ENCODE measurements around the gene RER1.

The RER1 gene

DNA sequence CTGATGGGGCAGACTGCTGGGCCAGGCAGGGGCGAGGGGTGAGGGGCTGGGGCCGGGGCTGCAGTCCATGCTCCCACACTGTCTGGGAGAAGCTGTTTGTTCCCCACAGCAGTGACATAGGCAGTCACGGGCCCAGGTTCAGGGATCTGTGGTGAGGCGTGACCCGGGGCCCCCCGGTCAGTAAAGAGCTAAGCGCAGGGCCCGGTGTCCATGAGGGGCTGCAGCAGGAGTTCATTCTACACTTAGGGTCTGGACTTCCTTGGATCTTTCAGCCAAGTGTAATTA lies 16.3 kb downstream of the RER1 start:
- DNase-seq (ENCODE audit: low read depth): no peak

DNA sequence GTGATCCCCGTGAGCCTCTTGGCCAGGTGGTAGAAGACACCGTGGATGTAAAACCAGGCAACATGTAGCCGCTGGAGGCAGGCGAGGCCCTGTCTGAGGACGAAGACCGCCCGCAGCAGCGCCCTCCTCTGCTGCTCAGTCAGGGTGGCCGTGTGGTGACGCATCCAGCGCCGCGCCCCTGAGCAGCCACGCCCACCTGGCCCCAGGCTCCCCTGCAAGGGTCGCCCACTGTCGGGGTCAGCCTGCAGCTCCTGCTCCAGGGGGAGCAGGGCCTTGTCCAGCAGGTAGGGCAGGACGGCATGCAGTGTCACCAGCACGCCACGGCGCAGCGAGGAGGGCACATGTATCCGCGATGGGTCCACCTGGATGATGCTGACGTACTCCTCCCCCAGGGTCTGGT lies 16.8 kb downstream of the RER1 start:
- no peak for DNase-seq (ENCODE audit: low read depth)

DNA sequence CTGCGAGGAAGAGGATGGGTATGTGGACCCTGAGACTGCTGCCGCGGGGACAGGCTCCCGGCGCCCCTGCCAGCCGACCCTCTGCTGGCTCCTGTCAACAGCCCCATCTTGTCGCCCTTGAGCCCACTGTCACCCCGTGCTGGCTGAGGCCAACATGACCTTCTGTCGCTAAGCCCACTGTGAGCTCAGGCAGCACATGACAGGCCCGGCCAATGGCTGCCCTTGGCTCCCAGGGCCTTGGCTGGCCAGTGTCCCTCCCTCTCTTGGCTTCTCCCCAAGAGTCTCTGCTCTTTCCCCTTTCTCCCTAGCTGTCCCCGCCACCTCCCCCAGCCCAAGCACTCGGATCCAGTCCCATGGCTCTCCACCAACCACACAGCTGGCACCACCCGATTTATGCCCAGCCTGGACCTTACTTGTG lies 17.2 kb downstream of the RER1 start:
- no peak for DNase-seq (ENCODE audit: low read depth)

DNA sequence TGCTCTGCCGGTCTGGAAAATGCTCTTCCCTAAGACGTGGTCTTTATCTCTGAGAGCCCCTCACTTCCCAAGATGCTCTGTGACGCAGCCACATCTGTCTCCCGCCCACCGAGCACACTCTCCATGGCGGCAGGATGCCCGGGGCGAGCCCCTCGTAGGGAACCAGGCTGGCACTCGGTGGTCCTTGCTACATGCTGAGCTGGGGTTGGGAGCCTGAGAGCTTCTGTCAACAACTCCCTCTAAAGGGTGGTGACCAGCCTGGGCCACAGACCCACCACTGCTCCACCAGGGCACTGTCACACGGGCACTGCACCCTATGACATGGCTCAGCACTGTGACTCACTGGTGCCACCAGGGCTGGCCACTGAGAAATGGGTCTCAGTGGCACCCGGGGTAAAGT lies 18.1 kb downstream of the RER1 start:
- no peak for DNase-seq (ENCODE audit: low read depth)

DNA sequence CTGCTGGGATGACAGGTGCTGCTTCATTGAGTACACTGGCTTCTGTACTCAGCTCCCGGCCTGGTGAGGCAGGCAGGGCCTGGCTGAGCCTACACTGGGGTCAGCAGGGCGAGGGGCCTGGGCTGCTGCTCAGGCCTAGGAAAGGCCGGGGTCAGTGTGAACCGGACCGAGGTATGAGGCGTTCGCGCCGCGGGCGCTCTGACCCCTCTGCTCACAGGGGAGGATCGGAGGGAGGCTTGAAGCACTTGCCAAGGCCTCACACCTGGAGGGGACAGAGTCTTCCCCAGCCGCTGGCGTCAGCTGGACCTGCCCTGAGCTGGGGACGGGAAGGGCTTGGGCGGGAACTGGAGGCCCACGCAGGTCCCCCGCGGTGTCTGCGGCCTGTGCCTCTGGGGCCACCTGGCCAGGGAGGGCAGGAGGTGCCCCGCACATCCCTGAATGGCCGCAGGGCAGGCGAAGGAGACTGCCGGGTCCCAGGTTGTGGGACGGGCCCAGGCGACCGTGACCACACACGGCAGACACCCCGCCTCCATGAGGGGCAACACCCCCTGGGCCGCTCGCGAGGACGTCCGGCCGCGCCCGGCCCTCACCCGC lies 20.3 kb downstream of the RER1 start:
- DNase-seq (ENCODE audit: low read depth): no peak

DNA sequence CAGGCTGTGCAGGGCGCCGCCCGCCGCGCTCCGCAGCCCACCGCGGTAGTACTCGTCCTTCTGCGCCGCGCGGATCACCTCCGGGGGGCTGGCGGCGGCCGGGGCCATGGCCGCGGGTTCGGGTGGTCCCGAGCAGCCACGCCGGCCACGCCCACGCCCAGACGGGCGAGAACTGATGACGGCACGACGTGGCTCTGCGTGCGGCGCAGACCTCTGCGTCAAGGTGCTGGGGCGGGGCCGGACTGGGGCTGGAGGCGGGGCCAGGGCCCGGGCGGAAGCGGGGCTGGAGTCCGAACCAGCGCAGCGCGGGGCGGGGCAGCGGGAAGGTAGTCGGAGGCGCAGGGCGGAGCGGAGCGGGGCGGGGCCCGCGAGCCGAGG lies 20.7 kb downstream of the RER1 start, which contains the start of gene PEX10:
Gene PEX10 (minus strand): TSS at position 170 of the 378 bp plus-strand sequence. CDS start 62 bp downstream, at position 108.
- peak; percentile 99 for DNase-seq (ENCODE audit: low read depth)

DNA sequence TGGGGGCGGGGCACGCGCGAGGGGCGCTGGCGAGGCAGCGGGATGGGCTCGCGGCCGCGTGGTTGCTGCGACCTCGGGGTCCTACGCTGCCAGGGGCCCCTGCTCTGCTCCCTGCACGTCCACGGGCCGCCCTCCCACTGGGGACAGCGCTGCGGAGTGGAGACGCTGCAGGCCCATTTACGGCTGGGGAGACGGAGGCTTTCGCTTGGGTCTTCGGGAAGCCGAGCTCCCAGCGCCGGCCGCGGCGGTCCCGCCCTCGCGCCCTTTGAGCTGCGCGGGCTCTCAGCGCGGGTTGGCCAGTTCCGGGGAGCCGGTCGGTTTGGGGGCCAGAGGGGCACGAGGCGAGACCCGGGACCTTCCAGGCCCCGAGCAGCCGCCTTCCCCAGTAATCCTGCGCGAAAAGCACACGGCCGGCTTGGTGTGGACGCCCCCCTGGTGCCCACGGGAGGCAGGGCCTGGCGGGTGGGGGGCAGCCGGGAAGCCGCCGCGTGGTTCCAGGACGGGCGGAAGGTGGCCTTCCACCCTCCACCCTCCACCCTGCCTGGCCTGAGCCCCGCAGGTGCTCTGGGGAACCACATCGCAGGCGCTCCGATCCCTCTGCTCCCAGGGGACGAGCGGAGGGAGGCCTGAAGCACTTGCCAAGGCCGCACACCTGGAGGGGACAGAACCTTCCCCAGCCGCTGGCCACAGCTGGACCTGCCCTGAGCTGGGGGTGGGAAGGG lies 21.3 kb downstream of the RER1 start:
- DNase-seq (ENCODE audit: low read depth): no peak

DNA sequence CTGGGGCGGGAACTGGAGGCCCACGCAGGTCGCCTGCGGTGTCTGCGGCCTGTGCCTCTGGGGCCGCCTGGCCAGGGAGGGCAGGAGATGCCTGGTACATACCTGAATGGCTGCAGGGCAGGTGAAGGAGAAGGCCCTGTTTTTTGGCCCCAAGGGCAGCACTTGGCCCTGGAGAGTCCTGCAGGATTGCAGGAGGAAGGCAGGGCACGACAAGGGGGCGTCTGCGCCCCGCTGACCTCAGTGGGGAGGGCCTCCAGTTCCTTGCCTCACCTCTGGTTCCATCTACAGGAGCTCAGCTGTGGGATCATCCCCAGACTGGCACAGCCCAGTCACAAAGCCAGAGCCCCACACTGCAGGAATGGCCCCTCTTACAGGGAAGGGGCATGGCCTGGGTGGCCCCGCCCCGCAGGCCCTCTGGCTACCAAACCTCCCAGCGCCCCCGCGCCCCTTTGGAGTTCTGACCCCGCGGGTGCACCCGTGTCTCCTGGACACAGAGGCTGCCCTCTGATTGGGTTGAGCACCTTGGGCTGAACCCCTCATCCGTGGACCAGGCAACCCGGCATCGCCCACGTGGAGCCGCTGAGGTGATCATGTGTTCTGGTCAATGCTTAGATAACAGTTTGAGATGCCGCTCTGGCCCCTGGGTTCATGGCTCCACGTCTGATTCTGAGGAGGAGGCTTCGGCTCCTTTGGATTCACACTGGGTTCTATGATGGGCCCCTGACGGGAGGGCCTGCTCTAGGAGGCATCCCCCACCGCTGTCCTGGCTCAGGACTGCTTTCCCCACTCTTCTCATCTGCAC lies 22.1 kb downstream of the RER1 start:
- no peak for DNase-seq (ENCODE audit: low read depth)

DNA sequence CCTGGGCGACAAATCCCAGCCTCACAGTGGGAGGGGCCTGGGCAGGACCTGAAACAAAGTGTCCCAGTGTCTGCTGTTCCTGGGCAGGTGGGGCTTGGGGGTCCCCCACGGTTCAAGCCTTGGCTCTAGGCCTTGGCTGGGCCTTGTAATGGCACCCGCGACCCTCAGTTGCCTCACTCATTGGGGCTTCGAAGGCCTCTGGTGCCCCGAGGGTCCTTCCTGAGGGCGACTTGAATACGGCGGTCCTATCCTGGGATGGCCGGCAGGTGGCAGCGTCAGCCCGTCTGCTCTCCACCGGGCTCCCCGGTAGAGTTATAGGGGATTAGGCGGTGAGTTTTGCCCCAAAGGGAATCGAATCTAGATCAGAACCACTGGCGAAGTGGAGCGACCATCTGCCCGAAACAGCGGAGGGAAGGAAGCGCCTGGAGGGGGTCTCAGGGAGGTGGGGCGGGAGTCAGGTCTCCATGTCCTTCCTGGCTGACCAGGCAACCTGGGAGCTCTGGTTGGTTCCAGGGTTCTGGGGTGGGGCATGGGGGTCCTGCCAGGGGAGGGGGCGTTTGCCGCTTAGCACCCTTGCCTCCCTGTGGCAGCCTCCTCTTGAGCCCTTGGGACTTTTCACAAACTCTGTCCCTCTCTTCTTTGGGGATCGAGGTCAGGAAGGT lies 22.8 kb downstream of the RER1 start:
- peak; percentile 50 for DNase-seq (ENCODE audit: low read depth)

DNA sequence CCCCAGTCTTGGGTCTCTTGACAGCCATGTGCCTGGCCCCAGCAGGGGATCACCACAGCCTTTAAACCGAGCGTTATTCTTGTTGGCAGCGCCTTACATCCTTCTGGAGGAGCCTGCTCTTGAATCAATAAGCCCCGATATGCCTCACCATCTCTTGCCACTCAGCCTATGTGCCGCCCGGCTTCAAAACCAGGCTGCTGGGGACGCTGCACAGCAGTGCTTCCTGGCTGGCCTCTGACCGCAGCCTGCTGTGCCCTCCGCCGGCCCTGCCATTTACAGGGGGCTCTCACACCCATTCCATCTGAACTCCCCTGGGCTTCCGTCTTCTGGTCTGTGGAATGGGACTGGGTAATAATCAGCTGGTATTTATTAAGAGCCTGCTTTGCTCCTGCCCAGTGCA lies 23.7 kb downstream of the RER1 start:
- no peak for DNase-seq (ENCODE audit: low read depth)

DNA sequence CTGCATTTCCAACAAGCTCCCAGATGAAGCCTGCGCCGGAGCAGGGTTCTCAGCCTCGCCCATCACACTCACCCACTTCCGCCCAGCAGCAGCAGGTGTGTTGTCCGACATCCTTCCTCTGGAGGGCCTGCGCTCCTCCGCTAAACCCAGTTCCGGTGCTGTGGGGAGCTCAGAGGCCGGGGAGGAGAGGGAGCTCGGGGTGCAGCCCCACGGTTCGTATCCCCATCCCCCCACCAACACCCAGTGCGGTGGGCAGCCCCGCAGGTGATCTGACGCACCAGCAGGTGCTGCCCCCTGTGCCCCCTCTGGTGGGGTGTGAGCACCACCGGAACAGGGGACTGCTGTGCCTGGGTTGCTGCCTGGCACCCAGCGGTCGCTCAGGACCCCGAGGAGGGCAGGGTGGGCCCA lies 24.2 kb downstream of the RER1 start:
- DNase-seq (ENCODE audit: low read depth): no peak

DNA sequence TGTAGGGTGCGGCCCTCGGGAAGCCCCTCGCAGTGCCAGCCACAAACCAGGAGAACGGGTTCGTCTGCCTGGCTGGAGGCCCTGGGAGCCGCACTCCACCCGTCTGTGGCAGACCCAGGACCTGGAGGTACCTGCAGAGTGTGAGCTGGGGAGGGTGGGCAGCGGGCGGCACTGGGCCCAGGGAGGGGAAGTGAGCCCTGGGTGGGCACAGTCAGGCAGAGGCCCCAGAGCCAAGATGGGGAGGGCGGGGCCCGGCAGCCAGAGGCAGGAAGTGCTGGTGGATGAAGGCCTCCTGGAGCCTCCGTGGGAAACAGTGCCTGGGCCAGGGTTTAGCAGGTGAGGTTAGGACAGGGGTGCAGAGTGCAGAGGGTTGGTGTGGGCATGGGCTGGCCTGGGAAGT lies 24.8 kb downstream of the RER1 start:
- DNase-seq (ENCODE audit: low read depth): no peak

DNA sequence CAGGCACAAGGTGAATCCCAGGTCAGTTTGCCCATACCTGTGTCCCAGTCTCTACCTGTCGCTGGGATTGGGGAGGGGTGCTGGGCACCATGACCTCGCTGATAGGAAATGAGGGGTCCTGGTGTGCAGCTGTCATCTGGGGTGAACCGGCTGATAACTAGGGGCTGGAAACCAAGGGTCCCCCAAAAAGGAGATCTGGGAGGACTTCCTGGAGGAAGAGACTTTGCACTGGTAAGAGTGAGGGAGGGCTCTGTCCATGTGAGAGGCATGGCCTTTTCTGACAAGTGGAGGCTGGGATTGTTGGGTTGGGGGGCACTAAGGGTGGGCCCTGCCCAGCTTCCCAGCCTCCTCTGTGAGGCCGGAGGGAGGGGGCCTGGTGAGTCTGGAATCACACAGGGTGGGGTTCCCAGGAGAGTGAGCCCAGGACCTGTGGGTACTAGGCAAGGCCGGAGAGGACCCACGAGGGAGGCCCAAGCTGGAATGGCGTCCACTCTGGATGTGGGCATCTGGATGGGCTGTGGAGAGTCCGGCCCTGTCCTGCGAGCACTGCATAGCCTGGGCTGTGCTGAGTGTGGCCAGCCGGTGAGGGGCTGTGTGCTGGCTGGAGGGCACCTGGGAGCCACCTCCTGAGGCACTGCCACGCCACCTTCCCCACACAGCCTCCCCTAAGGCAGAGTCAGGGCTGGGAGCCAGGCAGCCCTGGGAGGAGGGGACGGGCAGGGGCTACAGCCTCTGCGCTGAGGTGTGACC lies 25.6 kb downstream of the RER1 start:
- no peak for DNase-seq (ENCODE audit: low read depth)

DNA sequence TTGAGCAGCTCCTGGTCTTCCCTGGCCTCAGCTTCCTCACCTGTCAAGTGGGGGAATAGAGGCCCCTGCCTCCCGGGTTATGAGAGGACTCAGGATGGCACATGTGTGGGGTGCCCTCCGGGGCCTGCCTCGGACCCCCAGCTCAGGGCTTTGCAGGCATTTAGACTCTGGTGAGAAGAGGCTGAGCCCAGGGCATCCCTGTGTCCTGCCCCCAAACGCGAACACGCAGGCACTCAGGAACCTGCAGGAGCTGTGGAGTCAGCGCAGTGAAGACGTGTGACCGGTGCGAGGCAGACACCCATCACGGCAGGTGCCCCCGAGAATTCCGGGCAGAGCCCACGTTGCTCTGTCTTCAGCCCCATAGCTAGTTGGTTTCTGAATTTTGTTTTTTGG lies 26.2 kb downstream of the RER1 start:
- DNase-seq (ENCODE audit: low read depth): no peak

DNA sequence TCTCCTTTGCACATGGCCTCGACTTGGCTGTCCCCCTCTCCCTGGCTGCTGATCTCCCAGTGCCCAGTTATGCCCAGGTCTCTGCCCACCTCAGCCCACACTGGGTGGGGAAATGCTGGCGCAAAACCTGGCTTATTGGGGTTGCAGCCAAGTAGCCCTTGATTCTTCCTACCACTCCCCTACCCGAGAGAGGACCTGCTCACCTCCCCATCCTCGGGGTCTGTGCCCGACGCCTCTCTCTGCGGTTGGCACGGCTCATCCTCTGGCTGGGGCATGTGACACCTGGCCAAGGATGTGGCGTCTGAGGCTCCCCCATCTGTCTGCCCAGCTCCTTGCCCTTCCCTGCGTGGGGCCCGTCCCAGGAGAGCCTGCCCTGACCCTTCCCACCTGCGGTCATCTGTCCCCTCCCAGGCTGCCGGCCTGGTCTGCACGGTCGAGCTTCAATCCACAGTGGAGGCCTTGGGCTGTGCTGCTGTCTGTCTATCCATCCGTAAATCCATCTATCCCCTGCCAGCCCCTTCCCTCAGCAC lies 27.2 kb downstream of the RER1 start:
- no peak for DNase-seq (ENCODE audit: low read depth)

DNA sequence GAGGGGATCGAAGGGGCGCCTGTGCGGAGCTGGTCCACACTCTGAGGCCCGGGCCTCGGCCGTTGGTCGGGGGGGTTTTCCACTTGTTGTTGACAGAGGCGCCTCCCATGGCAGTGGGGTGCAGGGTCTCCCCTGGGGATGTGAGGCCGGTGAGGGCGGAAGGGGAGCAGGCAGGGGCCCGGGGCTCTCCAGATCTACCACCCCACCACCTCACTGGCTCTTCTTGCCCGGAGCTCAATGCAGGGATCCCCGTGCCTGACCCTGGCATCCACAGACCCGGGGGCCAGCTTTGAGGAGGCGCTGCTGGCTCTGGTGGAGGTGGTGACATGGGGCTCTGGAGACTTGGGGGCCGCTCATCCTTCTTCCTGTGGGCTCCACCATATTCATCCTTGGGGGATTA lies 27.8 kb downstream of the RER1 start:
- DNase-seq (ENCODE audit: low read depth): no peak

DNA sequence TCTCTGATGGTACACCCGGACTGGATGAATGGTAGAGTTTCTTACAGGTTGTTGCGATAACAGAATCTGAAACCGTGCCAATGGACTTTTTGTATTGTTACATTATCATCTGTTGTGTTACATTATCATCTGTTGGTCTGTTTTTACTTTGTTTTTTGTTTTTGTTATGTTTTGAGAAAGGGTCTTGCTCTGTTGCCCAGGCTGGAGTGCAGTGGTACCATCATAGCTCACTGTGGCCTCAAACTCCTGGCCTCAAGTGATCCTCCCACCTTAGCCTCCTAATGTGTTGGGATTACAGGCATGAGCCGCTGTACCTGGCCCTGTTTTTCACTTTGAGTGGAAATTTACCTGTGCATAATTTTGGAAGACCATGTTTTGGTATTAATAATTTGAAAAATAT lies 30.9 kb downstream of the RER1 start:
- DNase-seq (ENCODE audit: low read depth): no peak

DNA sequence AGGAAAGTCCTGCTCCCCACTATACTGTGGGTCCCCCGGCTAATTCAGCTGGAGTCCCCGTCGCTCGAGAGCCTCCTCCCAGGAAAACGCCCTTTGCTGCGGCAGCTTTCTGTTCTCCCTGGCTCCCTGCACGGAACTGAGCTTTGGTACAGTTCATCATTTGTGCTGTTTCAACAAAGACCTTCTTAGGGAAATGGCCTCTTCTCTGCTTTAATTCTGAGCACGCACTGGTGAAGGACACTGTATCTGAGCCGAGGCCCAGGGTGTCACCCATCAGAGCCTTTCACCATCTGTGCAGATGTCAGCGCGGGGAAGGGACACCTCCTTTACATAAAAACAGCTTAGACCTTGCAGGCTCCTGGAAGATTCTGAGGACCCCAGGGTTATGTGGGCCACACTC lies 34.3 kb downstream of the RER1 start:
- no peak for DNase-seq (ENCODE audit: low read depth)

DNA sequence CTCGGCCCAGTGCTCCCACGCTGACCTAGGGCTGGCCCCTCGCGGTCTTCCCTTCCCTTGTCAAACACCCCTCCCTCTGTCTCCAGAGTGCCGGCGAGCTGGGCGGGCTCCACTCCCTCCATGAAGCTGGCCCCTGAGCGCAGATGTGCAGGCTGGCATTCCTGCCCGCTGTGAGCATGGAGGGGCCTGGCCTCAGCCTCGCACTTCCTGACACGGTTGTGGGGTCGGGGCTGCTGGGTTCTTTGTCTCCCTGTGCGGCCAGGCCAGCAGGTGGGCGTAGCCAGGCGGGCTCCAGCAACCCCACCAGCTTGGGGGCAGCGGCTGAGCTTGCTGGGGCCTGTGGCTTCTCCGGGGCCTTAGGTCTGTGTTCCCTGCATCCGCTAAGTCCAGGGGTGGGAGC lies 34.9 kb downstream of the RER1 start:
- DNase-seq (ENCODE audit: low read depth): no peak

DNA sequence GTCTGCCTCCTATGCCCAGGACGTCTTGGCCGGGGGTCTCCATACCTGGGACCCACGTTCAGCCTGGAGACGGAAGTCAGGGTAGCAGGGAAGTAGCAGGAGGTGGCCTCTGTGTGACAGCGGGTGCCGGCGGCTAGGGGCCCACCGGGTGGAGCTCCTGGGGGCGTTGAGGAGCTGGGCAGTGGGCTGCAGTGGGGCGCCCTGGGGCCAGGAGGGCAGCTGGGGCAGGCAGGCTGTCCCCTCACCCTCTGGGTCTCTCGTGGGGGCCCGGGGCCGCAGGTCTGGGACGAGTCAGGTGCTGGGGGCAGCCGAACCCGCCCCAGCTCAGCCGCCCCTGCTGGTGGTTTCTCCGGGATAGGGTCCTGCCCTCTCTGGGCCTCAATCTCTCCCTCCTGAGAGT lies 35.4 kb downstream of the RER1 start:
- DNase-seq (ENCODE audit: low read depth): no peak

DNA sequence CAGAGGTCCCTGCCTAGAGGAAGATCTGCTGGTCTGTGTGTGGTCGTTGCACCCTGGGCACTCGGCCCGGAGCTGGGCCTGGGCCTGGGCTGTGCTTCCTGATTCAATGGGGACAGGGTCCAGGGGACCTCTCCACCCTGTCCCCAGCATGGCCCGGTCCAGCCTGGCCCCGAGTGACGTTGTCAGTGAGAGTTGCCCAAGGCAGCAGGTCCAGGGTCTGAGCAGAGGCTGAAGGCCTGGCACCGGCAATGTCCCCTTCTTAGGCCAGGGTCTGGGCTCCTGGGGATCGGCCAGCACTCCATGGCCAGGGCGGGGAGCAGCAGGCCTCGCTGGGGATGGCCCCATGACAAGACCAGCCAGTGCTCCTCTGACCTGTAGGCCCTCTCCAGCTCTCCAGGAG lies 36.3 kb downstream of the RER1 start:
- no peak for DNase-seq (ENCODE audit: low read depth)

DNA sequence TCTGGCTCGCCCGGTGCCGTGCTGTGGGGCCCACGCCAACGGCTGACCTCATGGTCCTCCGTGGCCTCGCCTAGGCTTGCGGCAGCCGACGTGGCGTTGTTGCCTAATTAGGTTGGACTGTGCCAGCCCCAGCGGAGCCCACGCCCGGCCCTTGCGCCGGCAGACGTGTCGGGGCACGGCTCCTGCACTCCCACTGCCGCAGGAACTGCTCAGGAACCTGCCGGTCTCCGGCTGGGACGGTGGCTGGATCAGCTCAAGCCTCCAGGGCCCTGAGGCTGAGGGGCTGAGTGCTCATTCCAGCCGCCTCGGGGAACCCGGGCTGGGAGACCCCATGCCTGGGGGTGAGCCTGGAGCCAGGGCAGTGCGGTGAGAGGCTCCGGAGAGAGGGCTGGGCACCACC lies 36.8 kb downstream of the RER1 start:
- DNase-seq (ENCODE audit: low read depth): no peak
